ENCODE measurements around the gene KRTAP10-1. TPM values are rescaled to one million over a fixed set of nuclear protein-coding genes. Genes with fewer than 3 reads are reported as not detected.

The KRTAP10-1 gene
- total RNA-seq, 4 donors from 2014 or later = 0.83 to 8.5 (median 2.6) TPM; not detected in 1

DNA sequence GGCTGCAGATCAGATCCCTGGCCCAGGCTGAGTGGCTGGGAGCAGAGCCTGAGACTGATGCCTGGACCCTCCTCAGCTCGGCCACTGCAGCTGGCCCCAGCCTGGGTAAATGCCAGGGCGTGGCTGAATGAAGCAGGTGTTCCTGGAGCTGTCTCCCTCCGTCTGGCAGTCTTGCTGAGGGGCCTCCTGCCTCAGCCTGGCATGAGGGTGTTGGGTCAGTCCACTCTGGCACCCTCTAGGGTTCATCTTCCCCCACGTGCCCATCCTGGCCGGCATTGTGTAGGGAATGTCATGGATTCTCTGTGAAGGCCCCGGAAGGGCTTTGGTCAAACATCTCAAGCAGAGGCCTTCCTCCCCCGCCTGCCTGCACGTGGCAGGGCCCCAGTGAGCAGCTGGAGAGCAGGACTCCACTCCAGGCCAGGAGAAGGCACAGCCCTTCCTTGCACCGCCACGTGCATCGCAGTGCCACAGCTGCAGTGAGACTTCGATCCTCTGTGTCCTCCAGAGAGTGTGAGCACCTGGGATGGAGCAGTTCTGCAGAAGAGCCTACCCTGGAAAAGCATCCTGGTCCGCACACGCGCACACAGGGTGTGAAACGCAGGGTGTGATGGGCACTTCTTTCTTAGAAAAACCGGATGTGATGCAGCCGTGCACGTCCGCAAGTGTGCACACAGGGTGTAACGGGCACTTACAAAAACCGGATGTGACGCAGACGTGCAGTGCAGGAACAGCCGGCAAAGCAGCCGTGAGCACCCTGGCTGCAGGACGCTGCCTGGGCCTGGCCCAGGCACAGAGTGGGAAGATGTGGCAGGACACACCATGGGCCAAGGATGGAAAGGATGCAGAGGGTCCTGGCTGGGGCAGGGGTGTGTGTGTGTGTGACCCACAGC lies 28.9 kb upstream of the KRTAP10-1 start:
- 86% methylated on average over 15 of the region's 27 CpGs for WGBS
- no peak for DNase-seq (ENCODE audit: low spot score in 2 of 2)
- Histone ChIP-seq H3K9me3 (no peaks in the 10 kb centered on the region), H3K36me3 (no peaks in the 10 kb centered on the region), H3K4me1 (no peaks in the 10 kb centered on the region), H3K4me3 (no peak overlapping the region), H3K27me3 (peaks cover 24% of the 10 kb centered on the region), H3K27ac (no peak overlapping the region)
- TF ChIP-seq POLR2AphosphoS5 (IDR thresholded peaks at IDR 0.05) = no peak
- no peak for TF ChIP-seq EP300 (IDR thresholded peaks at IDR 0.05)
- no peak for TF ChIP-seq CTCF (IDR thresholded peaks at IDR 0.05)
- TF ChIP-seq POLR2A (IDR thresholded peaks at IDR 0.05) = no peak

DNA sequence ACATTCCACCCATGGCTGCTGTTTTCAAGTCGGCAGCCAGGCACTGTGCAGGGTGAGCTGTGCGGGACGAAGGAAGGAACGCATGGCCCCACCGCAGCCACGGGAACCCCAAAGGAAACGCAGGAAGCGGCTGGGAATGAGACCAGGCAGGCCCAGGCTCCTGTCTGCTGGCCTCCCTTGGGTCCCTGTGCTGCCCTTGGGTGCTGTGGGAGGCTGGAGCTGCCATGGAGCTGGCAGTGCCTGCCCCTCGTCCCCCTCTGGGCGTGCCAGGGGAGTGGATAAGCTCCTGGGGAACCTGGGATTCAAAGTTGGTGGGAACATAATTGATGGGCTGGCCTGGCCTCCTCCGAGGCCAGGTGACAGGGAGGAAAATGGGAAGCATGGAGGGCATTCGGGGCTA lies 28.3 kb upstream of the KRTAP10-1 start:
- no peak for DNase-seq (ENCODE audit: low spot score in 2 of 2)
- peaks cover 21% of the 10 kb centered on the region for H3K27me3 ChIP-seq
- H3K4me3 ChIP-seq = no peak overlapping the region
- TF ChIP-seq CTCF (IDR thresholded peaks at IDR 0.05) = no peak
- no peak for TF ChIP-seq EP300 (IDR thresholded peaks at IDR 0.05)
- no peak for TF ChIP-seq POLR2A (IDR thresholded peaks at IDR 0.05)
- TF ChIP-seq POLR2AphosphoS5 (IDR thresholded peaks at IDR 0.05) = no peak
- H3K9me3 ChIP-seq = no peaks in the 10 kb centered on the region
- no peaks in the 10 kb centered on the region for H3K36me3 ChIP-seq
- 88% methylated on average over 5 of the region's 12 CpGs for WGBS
- H3K4me1 ChIP-seq = no peaks in the 10 kb centered on the region
- H3K27ac ChIP-seq = no peak overlapping the region

DNA sequence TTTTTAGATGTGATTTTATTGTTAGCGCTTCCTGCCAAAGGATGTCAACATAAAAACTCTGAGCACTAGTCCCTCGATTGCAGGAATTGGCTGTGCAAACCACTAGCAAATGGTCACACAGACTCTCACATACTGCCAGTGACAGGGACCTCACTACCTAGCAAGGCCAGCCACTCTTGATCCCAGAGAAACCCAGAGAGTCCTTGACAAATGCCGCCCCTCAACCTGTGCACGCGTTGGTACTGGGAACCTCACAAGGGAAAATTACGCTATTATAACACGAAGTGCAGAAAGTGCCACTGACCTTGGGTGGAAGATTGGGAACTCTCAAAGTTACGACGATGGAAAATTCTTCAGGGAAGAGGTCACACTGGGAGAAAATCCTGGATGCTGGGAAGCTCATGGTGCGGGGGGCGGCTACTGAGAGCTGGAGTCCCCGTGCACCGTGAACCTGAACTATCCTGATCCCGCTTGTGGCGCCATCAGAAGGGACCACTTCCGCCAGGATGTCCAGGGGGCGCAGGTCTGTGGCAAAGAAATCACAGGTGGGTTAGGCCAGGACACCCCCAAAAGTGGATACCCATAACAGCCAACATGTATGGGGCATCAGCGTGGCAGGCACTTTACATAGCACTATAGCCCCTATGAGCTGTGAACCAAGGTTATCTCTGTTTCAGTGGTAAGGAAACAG lies 27.6 kb upstream of the KRTAP10-1 start:
- H3K4me3 ChIP-seq = no peak overlapping the region
- H3K27me3 ChIP-seq = peaks cover 18% of the 10 kb centered on the region
- H3K36me3 ChIP-seq = no peaks in the 10 kb centered on the region
- no peaks in the 10 kb centered on the region for H3K9me3 ChIP-seq
- WGBS = 92% methylated on average over 18 of the region's 18 CpGs
- DNase-seq (ENCODE audit: low spot score in 2 of 2) = no peak
- TF ChIP-seq EP300 (IDR thresholded peaks at IDR 0.05) (no peak), CTCF (IDR thresholded peaks at IDR 0.05) (no peak), POLR2AphosphoS5 (IDR thresholded peaks at IDR 0.05) (no peak), POLR2A (IDR thresholded peaks at IDR 0.05) (no peak)
- H3K4me1 ChIP-seq = no peaks in the 10 kb centered on the region
- no peak overlapping the region for H3K27ac ChIP-seq

DNA sequence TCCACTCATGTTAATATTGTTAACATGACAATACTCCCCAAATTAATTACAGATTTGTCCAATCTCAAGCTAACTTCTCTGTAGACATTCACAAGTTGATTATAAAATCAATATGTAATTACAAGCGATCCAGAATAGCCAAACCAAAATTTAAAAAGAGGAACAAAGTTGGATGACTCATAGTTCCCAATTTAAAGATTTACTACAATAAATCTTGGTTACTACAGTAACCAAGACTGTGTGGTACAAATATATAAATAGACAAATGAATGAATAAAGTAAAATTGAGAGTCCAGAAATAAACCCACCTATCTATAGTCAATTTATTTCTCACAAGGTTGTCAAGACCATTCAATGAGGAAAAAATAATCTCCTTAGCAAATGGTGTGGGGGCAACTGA lies 26.4 kb upstream of the KRTAP10-1 start:
- H3K9me3 ChIP-seq = no peaks in the 10 kb centered on the region
- TF ChIP-seq POLR2A (IDR thresholded peaks at IDR 0.05) (no peak), CTCF (IDR thresholded peaks at IDR 0.05) (no peak), EP300 (IDR thresholded peaks at IDR 0.05) (no peak), POLR2AphosphoS5 (IDR thresholded peaks at IDR 0.05) (no peak)
- DNase-seq (ENCODE audit: low spot score in 2 of 2) = no peak
- H3K4me3 ChIP-seq = no peak overlapping the region
- H3K4me1 ChIP-seq = no peaks in the 10 kb centered on the region
- H3K36me3 ChIP-seq = no peaks in the 10 kb centered on the region
- H3K27ac ChIP-seq = no peak overlapping the region
- WGBS = 54% methylated on average over 1 of the region's 1 CpG
- H3K27me3 ChIP-seq = peaks cover 18% of the 10 kb centered on the region
